ENCODE measurements around the gene TENT5A.
A peak's percentile ranks its signal among the peaks of the same experiment; 100 is the strongest.
"Not testable (repeated sequence)": the region's sequence is repeated elsewhere in the genome, so short reads cannot be mapped to it uniquely, and the experiment has no call there.

Gene TENT5A

DNA sequence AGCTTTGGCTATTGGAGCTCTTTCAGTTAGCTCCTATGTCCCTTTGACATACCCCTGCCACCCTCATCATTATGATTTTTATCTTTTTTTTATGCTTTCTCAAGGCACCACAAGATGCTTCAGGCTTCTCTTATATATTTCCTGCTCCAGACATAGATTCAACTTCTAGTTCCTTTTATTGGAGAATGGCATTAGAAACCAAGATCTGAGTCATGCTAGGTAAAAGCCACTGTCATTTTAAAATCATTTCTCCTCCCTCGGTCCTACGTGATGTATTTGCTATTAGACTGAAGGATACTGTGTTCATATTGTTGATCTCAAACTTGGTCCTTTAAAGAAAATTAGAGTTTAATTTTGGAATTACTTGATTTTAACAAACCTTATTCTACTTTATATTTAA, 8.3 kb downstream of the TENT5A start:
- Mint-ChIP-seq H3K4me1 (peaks cover 14% of the 10 kb centered on the region), H3K4me3 (no peak overlapping the region), H3K27me3 (no peaks in the 10 kb centered on the region), H3K27ac (peak overlapping the region in 1 of 2 donors; percentile 19), H3K9me3 (no peaks in the 10 kb centered on the region)
- ATAC-seq (no peak), DNase-seq (no peak)

DNA sequence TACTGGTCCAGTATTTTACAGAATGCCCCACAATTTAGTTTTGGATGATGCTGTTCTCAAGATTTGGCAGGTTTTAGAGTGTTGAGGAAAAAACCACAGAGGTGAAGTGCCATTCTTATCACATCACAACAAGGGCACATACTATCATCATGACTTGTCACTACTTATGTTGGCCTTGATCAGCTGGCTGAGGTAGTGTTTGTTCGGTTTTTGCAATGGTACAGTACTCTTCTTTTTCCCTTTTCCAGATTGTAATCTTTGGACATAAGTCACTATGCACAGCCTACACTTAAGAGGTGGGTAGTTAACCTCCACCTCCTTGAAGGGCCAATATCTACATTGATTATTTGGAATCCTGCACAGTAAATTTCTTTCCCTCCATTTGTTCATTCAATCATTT, 8.8 kb downstream of the TENT5A start:
- no peak overlapping the region for H3K27ac Mint-ChIP-seq
- no peak for DNase-seq
- H3K27me3 Mint-ChIP-seq, result no peaks in the 10 kb centered on the region
- no peaks in the 10 kb centered on the region for H3K9me3 Mint-ChIP-seq
- no peak for ATAC-seq
- H3K4me1 Mint-ChIP-seq, result peaks cover 12% of the 10 kb centered on the region
- no peak overlapping the region for H3K4me3 Mint-ChIP-seq

DNA sequence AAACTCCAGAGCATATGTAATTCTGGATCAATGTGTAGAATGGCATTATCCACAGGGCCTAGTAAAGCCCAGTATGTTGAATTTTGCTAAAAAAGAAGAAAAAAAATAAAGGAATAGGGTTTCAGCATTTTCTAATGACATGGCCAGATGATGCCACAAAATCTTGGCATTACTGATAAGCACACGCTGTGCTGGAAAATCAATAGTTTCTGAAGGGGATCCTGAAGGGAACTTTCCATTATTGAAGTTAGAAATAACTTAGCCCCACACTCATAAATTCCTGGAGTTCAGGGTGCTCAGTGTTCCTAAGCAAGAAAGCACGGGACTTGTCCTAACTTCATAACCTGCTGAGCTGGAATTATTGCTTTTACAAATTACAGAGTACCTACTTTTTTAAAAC, 10.8 kb downstream of the TENT5A start:
- ATAC-seq (no peak), DNase-seq (no peak)
- Mint-ChIP-seq H3K27me3 (no peaks in the 10 kb centered on the region), H3K4me1 (peaks cover 12% of the 10 kb centered on the region), H3K27ac (no peak overlapping the region), H3K4me3 (no peak overlapping the region), H3K9me3 (no peaks in the 10 kb centered on the region)

GRCh38 chr6:81740591-81740990, 11.9 kb downstream of the TENT5A start:
- not testable (repeated sequence) for ATAC-seq, H3K9me3 Mint-ChIP-seq, H3K27ac Mint-ChIP-seq, H3K4me3 Mint-ChIP-seq, DNase-seq, H3K27me3 Mint-ChIP-seq
- peaks cover 12% of the 10 kb centered on the region for H3K4me1 Mint-ChIP-seq

DNA sequence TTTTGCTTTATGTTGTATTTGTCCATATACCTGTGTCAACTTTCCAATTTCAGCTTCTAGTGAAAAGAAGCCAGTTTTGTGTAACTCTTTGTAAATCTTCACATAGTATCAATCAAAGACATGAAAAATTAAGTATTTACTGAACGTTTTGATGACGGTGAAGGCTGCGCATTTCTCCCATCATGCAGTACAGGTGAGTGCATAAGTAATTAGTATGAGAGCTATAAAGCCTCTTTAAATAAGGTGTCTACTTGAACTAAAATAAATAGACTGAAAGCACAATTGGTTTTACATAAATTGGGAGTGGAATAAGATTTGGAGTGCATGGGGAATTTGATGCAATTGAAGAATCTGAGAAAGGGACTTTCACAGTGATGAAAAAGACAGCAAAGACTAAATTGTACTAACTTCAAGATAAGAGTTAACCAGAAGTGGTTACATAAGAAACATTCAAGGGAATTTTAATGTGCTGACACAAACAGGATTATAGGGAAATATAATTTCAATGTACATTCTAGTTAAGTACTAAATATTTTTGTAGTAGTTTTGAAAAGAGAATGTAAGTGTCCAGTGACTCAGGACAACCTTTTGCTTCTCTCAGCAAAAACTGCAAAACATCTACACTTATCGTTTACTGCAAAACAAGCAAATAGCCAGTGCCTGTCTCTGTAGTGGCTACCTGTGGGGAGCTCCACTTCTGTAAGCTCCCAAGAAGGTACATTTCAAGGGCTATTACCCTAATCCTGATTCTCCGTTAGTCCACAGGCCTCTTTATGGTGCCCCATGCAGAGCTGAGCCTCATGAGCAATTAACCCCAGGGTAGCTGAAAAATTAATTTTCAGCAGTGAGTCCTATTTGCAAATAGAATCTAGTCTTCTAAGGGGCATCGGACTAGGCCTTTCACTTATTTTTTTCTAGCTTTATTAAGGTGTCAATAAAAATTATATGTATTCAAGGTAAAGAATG, 13.0 kb downstream of the TENT5A start:
- DNase-seq (no peak), ATAC-seq (no peak)
- Mint-ChIP-seq H3K4me3 (no peak overlapping the region), H3K9me3 (no peaks in the 10 kb centered on the region), H3K27ac (no peak overlapping the region), H3K4me1 (peaks cover 6% of the 10 kb centered on the region), H3K27me3 (no peaks in the 10 kb centered on the region)

DNA sequence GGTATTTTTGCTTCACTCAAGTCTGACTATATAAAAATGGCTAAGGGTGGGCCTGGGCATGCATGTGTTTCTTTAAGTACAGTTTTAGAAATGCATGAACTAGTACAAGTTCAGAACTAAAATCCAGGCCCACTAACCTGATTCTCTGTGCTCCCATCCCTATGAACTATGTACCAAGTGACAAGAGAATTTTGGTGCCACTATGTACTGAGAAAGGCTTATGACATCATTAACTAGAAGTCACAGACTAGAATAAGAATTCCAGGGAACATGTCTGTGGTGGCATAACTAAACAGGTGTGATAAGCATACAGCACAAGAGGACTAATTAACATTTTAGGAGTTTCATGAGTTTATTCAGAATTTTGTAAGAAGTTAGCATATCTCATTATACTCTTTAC, 16.1 kb downstream of the TENT5A start:
- Mint-ChIP-seq H3K27ac (no peak overlapping the region), H3K27me3 (no peaks in the 10 kb centered on the region), H3K9me3 (no peaks in the 10 kb centered on the region), H3K4me1 (no peaks in the 10 kb centered on the region), H3K4me3 (no peak overlapping the region)
- ATAC-seq (no peak), DNase-seq (no peak)

GRCh38 chr6:81735756-81736380, 16.6 kb downstream of the TENT5A start:
- no peak overlapping the region for H3K27ac Mint-ChIP-seq
- ATAC-seq (no peak), DNase-seq (no peak)
- no peaks in the 10 kb centered on the region for H3K9me3 Mint-ChIP-seq
- no peaks in the 10 kb centered on the region for H3K4me1 Mint-ChIP-seq
- H3K4me3 Mint-ChIP-seq, result no peak overlapping the region
- H3K27me3 Mint-ChIP-seq, result no peaks in the 10 kb centered on the region

DNA sequence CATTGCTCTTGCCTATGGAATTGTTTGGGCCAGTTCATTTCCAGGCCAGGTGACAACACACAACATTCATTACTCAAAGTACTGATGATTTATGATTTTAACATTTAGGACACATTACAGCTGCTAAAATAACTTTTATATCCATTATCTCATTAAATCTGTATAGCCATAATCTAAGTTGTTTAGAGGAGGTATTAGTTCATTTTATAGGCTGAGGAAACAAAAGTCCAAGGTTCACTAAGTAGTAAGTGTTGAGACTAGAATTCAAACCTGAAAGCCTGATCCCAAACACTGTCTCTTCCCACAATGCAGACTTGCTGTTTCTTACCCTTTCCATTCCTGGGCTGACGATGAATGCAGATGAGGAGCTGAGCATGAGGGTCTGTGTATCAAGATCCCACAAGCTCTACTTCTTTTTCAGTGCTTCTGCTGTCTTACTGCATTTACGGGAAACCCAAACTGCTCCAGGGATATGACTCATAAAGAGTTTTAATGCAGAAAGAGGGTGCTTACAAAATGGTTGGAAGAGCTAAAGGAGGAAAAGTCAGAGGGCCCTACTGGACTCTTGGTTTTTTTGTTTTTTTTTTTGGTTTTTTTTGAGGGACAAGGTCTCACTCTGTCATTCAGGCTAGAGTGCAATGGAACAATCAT, 17.9 kb downstream of the TENT5A start:
- Mint-ChIP-seq H3K27me3 (no peaks in the 10 kb centered on the region), H3K27ac (no peak overlapping the region), H3K4me1 (no peaks in the 10 kb centered on the region), H3K4me3 (no peak overlapping the region), H3K9me3 (no peaks in the 10 kb centered on the region)
- DNase-seq (no peak), ATAC-seq (no peak)

DNA sequence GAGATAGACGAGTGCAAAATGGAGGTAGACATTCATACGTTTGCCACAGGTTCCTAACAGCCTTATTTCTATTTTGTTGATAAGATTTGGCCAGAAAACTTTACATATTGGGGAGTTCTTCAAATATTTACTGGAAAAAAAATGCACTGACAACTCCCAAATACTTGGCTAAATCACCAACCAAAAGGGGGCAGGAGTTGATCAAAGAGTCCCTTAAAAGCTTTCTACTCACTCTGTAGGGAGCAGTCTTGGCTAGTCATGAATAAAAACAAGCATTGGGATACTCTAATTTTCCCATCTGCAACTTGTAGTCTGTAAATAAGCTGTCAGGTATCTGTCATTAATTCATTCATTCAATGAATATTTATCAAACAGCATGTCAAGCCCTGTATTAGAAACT, 18.4 kb downstream of the TENT5A start:
- Mint-ChIP-seq H3K27ac (no peak overlapping the region), H3K27me3 (no peaks in the 10 kb centered on the region), H3K4me3 (no peak overlapping the region), H3K9me3 (no peaks in the 10 kb centered on the region), H3K4me1 (no peaks in the 10 kb centered on the region)
- ATAC-seq (no peak), DNase-seq (no peak)

GRCh38 chr6:81731814-81732213, 20.7 kb downstream of the TENT5A start:
- Mint-ChIP-seq H3K9me3 (no peaks in the 10 kb centered on the region), H3K4me3 (no peak overlapping the region), H3K27ac (no peak overlapping the region), H3K4me1 (no peaks in the 10 kb centered on the region), H3K27me3 (no peaks in the 10 kb centered on the region)
- DNase-seq (no peak), ATAC-seq (no peak)

DNA sequence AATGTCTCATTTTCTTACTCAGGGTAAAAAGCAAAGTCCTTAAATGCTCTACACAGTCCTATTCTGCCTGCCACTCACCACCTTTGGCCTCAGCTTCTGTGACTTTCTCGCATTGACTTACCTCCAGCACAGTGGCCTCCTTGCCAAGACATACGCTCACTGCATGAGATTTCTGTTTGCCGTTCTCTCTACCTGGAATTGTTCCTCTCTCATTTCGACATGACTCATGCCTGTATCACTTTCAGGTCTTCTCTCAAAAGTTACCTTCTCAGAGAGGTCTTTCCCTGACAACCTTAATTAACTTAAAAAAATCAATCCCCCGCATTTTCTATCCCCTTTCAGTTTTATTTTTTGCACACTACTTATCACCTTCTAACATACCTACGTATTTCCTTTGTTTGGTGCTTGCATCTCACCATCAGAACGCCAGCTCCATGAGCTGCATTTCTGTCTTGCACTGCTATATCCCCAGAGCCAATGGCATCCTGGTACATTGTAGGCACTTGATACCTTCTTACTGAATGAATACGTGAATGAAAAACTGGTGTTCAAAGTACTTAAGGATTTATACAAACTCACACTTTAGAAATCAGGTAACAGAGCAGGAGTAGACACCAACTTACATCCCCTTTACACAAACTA, 24.5 kb downstream of the TENT5A start:
- H3K27me3 Mint-ChIP-seq, result no peaks in the 10 kb centered on the region
- peak; percentile 66 for ATAC-seq
- no peak overlapping the region for H3K4me3 Mint-ChIP-seq
- no peak for DNase-seq
- H3K9me3 Mint-ChIP-seq, result no peaks in the 10 kb centered on the region
- no peaks in the 10 kb centered on the region for H3K4me1 Mint-ChIP-seq
- H3K27ac Mint-ChIP-seq, result no peak overlapping the region

DNA sequence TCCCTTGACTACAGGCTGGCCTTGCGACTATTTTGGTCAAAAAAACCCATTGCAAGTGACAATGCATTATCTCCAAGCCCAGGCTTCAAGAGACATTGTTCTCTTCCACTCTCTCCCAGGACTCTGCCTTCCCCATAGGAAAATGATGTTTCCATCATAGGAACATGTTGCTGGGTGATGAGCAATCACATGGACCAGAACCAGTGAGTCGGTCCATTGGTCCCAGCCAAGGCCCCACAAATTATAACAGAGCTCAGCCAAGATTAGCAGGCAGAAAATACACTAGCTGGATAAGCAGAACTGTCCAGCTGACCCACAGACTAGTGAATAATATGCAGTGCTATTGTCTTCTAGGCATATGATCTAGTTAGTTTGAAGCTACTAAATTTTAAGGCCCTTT, 27.4 kb downstream of the TENT5A start:
- Mint-ChIP-seq H3K4me3 (no peak overlapping the region), H3K27ac (no peak overlapping the region), H3K27me3 (no peaks in the 10 kb centered on the region), H3K9me3 (no peaks in the 10 kb centered on the region), H3K4me1 (no peaks in the 10 kb centered on the region)
- no peak for DNase-seq
- no peak for ATAC-seq

- DNase-seq, result no peak
- no peak overlapping the region for H3K27ac Mint-ChIP-seq
- H3K4me3 Mint-ChIP-seq, result no peak overlapping the region
- H3K27me3 Mint-ChIP-seq, result no peaks in the 10 kb centered on the region
- no peaks in the 10 kb centered on the region for H3K4me1 Mint-ChIP-seq
- no peaks in the 10 kb centered on the region for H3K9me3 Mint-ChIP-seq
- no peak for ATAC-seq
These were observed 29.8 kb downstream of the TENT5A start for GRCh38 chr6:81722506-81723223.

DNA sequence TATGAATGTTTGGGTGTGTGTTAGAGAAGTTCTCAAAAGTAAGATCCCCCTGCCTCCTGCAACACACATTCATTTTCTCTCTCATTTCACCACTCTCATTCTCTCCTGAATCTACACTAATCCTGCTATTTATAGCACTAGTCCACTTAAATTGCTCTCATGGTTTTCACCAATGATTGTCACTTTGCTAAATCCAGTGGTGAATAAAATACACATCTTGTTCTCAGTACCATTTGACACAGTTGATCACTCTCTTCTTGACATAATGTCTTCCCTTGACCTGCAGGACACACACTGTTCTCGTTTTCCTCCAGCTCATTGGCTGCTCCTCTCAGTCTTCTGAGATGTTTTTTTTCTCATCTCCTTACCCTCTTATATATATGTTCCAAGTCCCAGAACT, 32.1 kb downstream of the TENT5A start:
- Mint-ChIP-seq H3K27me3 (no peaks in the 10 kb centered on the region), H3K9me3 (no peaks in the 10 kb centered on the region), H3K4me1 (no peaks in the 10 kb centered on the region), H3K27ac (no peak overlapping the region), H3K4me3 (no peak overlapping the region)
- DNase-seq, result no peak
- no peak for ATAC-seq

- no peaks in the 10 kb centered on the region for H3K9me3 Mint-ChIP-seq
- H3K27me3 Mint-ChIP-seq, result no peaks in the 10 kb centered on the region
- DNase-seq (no peak), ATAC-seq (no peak)
- H3K4me1 Mint-ChIP-seq, result no peaks in the 10 kb centered on the region
- H3K4me3 Mint-ChIP-seq, result no peak overlapping the region
- no peak overlapping the region for H3K27ac Mint-ChIP-seq
These were observed 34.4 kb downstream of the TENT5A start for GRCh38 chr6:81718126-81718525.

Data from stimulated activated naive CD8-positive, alpha-beta T cell treated with anti-CD3 and anti-CD28 coated beads, Interleukin-15, amount 100 ng/mL, for 72 hours (primary cell).